T-helper 17 cell (primary cell): ENCODE measurements around the gene RETREG1. TPM values are rescaled to one million over a fixed set of nuclear protein-coding genes. Genes with fewer than 3 reads are reported as not detected.
A peak's percentile ranks its signal among the peaks of the same experiment; 100 is the strongest.

Experiments
- ATAC-seq: fragments of 150-1000 bp; cut with Tn5 transposase; 2 replicates; pipeline ENCODE4 v1.10.0; 2021; ENCODE audit warnings: mild to moderate bottlenecking, moderate library complexity
- DNase-seq, 3 donors: peaks; one replicate each; pipeline versions ENCODE4 v3.0.0 to v3.0.0-alpha.2; 2020 to 2021
- H3K9me3 ChIP-seq: one replicate; pipeline ENCODE4 v1.7.0; 2013; ENCODE audit warnings: low read length, mild to moderate bottlenecking; ENCODE audit not compliant: control insufficient read depth, poor library complexity, severe bottlenecking
- H3K27ac Mint-ChIP-seq: one replicate; pipeline ENCODE4 v1.8.0; 2022; ENCODE audit warnings: mild to moderate bottlenecking, moderate library complexity, mixed read lengths
- H3K27me3 Mint-ChIP-seq: one replicate; pipeline ENCODE4 v1.8.0; 2022; ENCODE audit warnings: mixed read lengths
- H3K36me3 Mint-ChIP-seq: one replicate; pipeline ENCODE4 v1.8.0; 2022; ENCODE audit warnings: low read depth, mixed read lengths
- H3K4me1 Mint-ChIP-seq: one replicate; pipeline ENCODE4 v1.8.0; 2022; ENCODE audit warnings: mild to moderate bottlenecking, mixed read lengths
- H3K4me3 Mint-ChIP-seq: one replicate; pipeline ENCODE4 v1.8.0; 2022; ENCODE audit warnings: mild to moderate bottlenecking, moderate library complexity, mixed read lengths
- total RNA-seq, 4 donors: library from RNA in 2 of 4; stranded (reverse) in 2 of 4; gene quantifications; one replicate each; pipeline ENCODE4 v1.2.3 and lab custom pipeline; 2022 to 2026

RETREG1 gene
- total RNA-seq, 2 donors from 2014 or later: 30.2 to 37.8 TPM

- peaks cover 3% of the 10 kb centered on the region for H3K36me3 Mint-ChIP-seq
- H3K9me3 ChIP-seq: no peaks in the 10 kb centered on the region
- H3K27me3 Mint-ChIP-seq: no peaks in the 10 kb centered on the region
- no peak overlapping the region for H3K4me3 Mint-ChIP-seq
- H3K27ac Mint-ChIP-seq: no peak overlapping the region
- DNase-seq (no peak), ATAC-seq (no peak)
- peaks cover 20% of the 10 kb centered on the region for H3K4me1 Mint-ChIP-seq
Observed at GRCh38 chr5:16510098-16510497, 106.7 kb downstream of the RETREG1 start.

GRCh38 chr5:16508730-16509531, 107.9 kb downstream of the RETREG1 start:
- Mint-ChIP-seq H3K27me3 (no peaks in the 10 kb centered on the region), H3K27ac (no peak overlapping the region), H3K36me3 (peaks cover 3% of the 10 kb centered on the region), H3K4me3 (no peak overlapping the region), H3K4me1 (peaks cover 23% of the 10 kb centered on the region)
- DNase-seq: no peak
- no peaks in the 10 kb centered on the region for H3K9me3 ChIP-seq
- ATAC-seq: no peak

GRCh38 chr5:16507716-16508115, 109.1 kb downstream of the RETREG1 start:
- no peak overlapping the region for H3K4me3 Mint-ChIP-seq
- DNase-seq: no peak
- no peak for ATAC-seq
- H3K4me1 Mint-ChIP-seq: peaks cover 26% of the 10 kb centered on the region
- H3K9me3 ChIP-seq: no peaks in the 10 kb centered on the region
- peaks cover 3% of the 10 kb centered on the region for H3K36me3 Mint-ChIP-seq
- no peak overlapping the region for H3K27ac Mint-ChIP-seq
- no peaks in the 10 kb centered on the region for H3K27me3 Mint-ChIP-seq

GRCh38 chr5:16505904-16506303, 110.9 kb downstream of the RETREG1 start:
- no peaks in the 10 kb centered on the region for H3K9me3 ChIP-seq
- Mint-ChIP-seq H3K27ac (no peak overlapping the region), H3K4me3 (no peak overlapping the region), H3K27me3 (no peaks in the 10 kb centered on the region), H3K36me3 (no peaks in the 10 kb centered on the region), H3K4me1 (peaks cover 22% of the 10 kb centered on the region)
- ATAC-seq: no peak
- DNase-seq: no peak

- Mint-ChIP-seq H3K4me3 (no peak overlapping the region), H3K27ac (no peak overlapping the region), H3K4me1 (peaks cover 19% of the 10 kb centered on the region), H3K36me3 (no peaks in the 10 kb centered on the region), H3K27me3 (no peaks in the 10 kb centered on the region)
- no peaks in the 10 kb centered on the region for H3K9me3 ChIP-seq
- ATAC-seq (no peak), DNase-seq (no peak)
Observed at GRCh38 chr5:16505140-16505891, 111.5 kb downstream of the RETREG1 start.

GRCh38 chr5:16504571-16504970, 112.2 kb downstream of the RETREG1 start:
- no peak for DNase-seq
- Mint-ChIP-seq H3K27ac (no peak overlapping the region), H3K4me3 (no peak overlapping the region), H3K4me1 (peaks cover 18% of the 10 kb centered on the region), H3K36me3 (no peaks in the 10 kb centered on the region), H3K27me3 (no peaks in the 10 kb centered on the region)
- no peaks in the 10 kb centered on the region for H3K9me3 ChIP-seq
- no peak for ATAC-seq

- ATAC-seq (no peak), DNase-seq (no peak)
- Mint-ChIP-seq H3K27ac (no peak overlapping the region), H3K27me3 (no peaks in the 10 kb centered on the region), H3K4me1 (peaks cover 17% of the 10 kb centered on the region), H3K36me3 (no peaks in the 10 kb centered on the region), H3K4me3 (no peak overlapping the region)
- H3K9me3 ChIP-seq: no peaks in the 10 kb centered on the region
Observed at GRCh38 chr5:16502866-16503265, 113.9 kb downstream of the RETREG1 start.

- Mint-ChIP-seq H3K4me3 (no peak overlapping the region), H3K36me3 (no peaks in the 10 kb centered on the region), H3K27me3 (no peaks in the 10 kb centered on the region), H3K4me1 (peaks cover 10% of the 10 kb centered on the region), H3K27ac (no peak overlapping the region)
- DNase-seq (no peak), ATAC-seq (no peak)
- H3K9me3 ChIP-seq: peaks cover 6% of the 10 kb centered on the region
Observed at GRCh38 chr5:16500024-16500423, 116.8 kb downstream of the RETREG1 start.

- DNase-seq (no peak), ATAC-seq (no peak)
- peaks cover 9% of the 10 kb centered on the region for H3K9me3 ChIP-seq
- no peak overlapping the region for H3K4me3 Mint-ChIP-seq
- H3K27ac Mint-ChIP-seq: no peak overlapping the region
- H3K27me3 Mint-ChIP-seq: no peaks in the 10 kb centered on the region
- H3K36me3 Mint-ChIP-seq: no peaks in the 10 kb centered on the region
- H3K4me1 Mint-ChIP-seq: peaks cover 4% of the 10 kb centered on the region
Observed at GRCh38 chr5:16497546-16497945, 119.3 kb downstream of the RETREG1 start.

- Mint-ChIP-seq H3K27me3 (no peaks in the 10 kb centered on the region), H3K4me3 (no peak overlapping the region), H3K4me1 (peaks cover 15% of the 10 kb centered on the region), H3K27ac (no peak overlapping the region), H3K36me3 (no peaks in the 10 kb centered on the region)
- peaks cover 9% of the 10 kb centered on the region for H3K9me3 ChIP-seq
- DNase-seq (no peak), ATAC-seq (no peak)
Observed at GRCh38 chr5:16493261-16493660, 123.5 kb downstream of the RETREG1 start.

GRCh38 chr5:16492398-16493140, 124.2 kb downstream of the RETREG1 start:
- DNase-seq (no peak), ATAC-seq (no peak)
- Mint-ChIP-seq H3K4me1 (peaks cover 21% of the 10 kb centered on the region), H3K27ac (peak overlapping the region; percentile 62), H3K27me3 (no peaks in the 10 kb centered on the region), H3K4me3 (no peak overlapping the region), H3K36me3 (no peaks in the 10 kb centered on the region)
- H3K9me3 ChIP-seq: peaks cover 9% of the 10 kb centered on the region

- H3K4me3 Mint-ChIP-seq: no peak overlapping the region
- H3K27me3 Mint-ChIP-seq: no peaks in the 10 kb centered on the region
- ATAC-seq (no peak), DNase-seq (no peak)
- H3K27ac Mint-ChIP-seq: peak overlapping the region; percentile 62
- peaks cover 5% of the 10 kb centered on the region for H3K9me3 ChIP-seq
- H3K36me3 Mint-ChIP-seq: no peaks in the 10 kb centered on the region
- peaks cover 23% of the 10 kb centered on the region for H3K4me1 Mint-ChIP-seq
Observed at GRCh38 chr5:16490911-16491310, 125.9 kb downstream of the RETREG1 start.

GRCh38 chr5:16489322-16489791, 127.4 kb downstream of the RETREG1 start:
- DNase-seq (no peak), ATAC-seq (peak; percentile 60)
- no peaks in the 10 kb centered on the region for H3K36me3 Mint-ChIP-seq
- H3K4me3 Mint-ChIP-seq: no peak overlapping the region
- H3K9me3 ChIP-seq: no peaks in the 10 kb centered on the region
- H3K27ac Mint-ChIP-seq: peak overlapping the region; percentile 61
- H3K4me1 Mint-ChIP-seq: peaks cover 23% of the 10 kb centered on the region
- H3K27me3 Mint-ChIP-seq: no peaks in the 10 kb centered on the region
